GM19455 (cell line): ENCODE data around the gene DHX34.
"Not testable (repeated sequence)": the region's sequence is repeated elsewhere in the genome, so short reads cannot be mapped to it uniquely, and the experiment has no call there.

ENCODE experiments used
- ATAC-seq: cut with Tn5 transposase; IDR thresholded peaks from one replicate; pipeline ENCODE4 v1.9.1; 2021; ENCODE audit not compliant: unreplicated experiment

DHX34 gene

GRCh38 chr19:47330466-47330869 lies 18.6 kb upstream of the DHX34 start:
- ATAC-seq, result no peak

- no peak for ATAC-seq
Measured at GRCh38 chr19:47331490-47331889, 17.6 kb upstream of the DHX34 start.

GRCh38 chr19:47331931-47332547 lies 17.1 kb upstream of the DHX34 start, which contains the start of gene C5AR2:
Gene C5AR2, plus strand, starts transcription at chr19:47332175. Its CDS starts 8,625 bp downstream, at chr19:47340800.
- no peak for ATAC-seq

GRCh38 chr19:47336765-47337718 lies 12.1 kb upstream of the DHX34 start:
- ATAC-seq, result not testable (repeated sequence)

- no peak for ATAC-seq
Measured at GRCh38 chr19:47339196-47339880, 9.8 kb upstream of the DHX34 start.

- no peak for ATAC-seq
Measured at GRCh38 chr19:47340477-47341208, 8.5 kb upstream of the DHX34 start.

GRCh38 chr19:47341734-47342133 lies 7.4 kb upstream of the DHX34 start:
- no peak for ATAC-seq

- no peak for ATAC-seq
Measured at GRCh38 chr19:47343194-47343802, 5.8 kb upstream of the DHX34 start.

GRCh38 chr19:47344425-47344824 lies 4.7 kb upstream of the DHX34 start:
- ATAC-seq, result no peak

GRCh38 chr19:47346024-47346423 lies 3.1 kb upstream of the DHX34 start:
- not testable (repeated sequence) for ATAC-seq

- no peak for ATAC-seq
Measured at GRCh38 chr19:47350630-47351029, 1.5 kb downstream of the DHX34 start.

GRCh38 chr19:47351548-47351947 lies 2.4 kb downstream of the DHX34 start:
- no peak for ATAC-seq

- ATAC-seq, result no peak
Measured at GRCh38 chr19:47352095-47352494, 3.0 kb downstream of the DHX34 start.

- no peak for ATAC-seq
Measured at GRCh38 chr19:47353307-47353712, 4.2 kb downstream of the DHX34 start.

- no peak for ATAC-seq
Measured at GRCh38 chr19:47356900-47357299, 7.8 kb downstream of the DHX34 start.

GRCh38 chr19:47357788-47358680 lies 8.9 kb downstream of the DHX34 start:
- ATAC-seq, result no peak

- ATAC-seq, result no peak
Measured at GRCh38 chr19:47358936-47359335, 9.8 kb downstream of the DHX34 start.

GRCh38 chr19:47362321-47362720 lies 13.2 kb downstream of the DHX34 start:
- ATAC-seq, result no peak

GRCh38 chr19:47363758-47364531 lies 14.8 kb downstream of the DHX34 start:
- no peak for ATAC-seq
